ENCODE results near the gene TTR. TPM values are rescaled to one million over a fixed set of nuclear protein-coding genes. Genes with fewer than 3 reads are reported as not detected.

Gene TTR
- total RNA-seq, 3 donors from 2014 or later: not detected

- Histone ChIP-seq H3K4me1 (no peaks in the 10 kb centered on the region), H3K9me3 (peaks cover 0 to 7% of the 10 kb centered on the region in 2 donors), H3K27me3 (no peaks in the 10 kb centered on the region), H3K27ac (no peak overlapping the region), H3K36me3 (no peaks in the 10 kb centered on the region), H3K4me3 (no peak overlapping the region)
- no peak for TF ChIP-seq POLR2A (IDR thresholded peaks at IDR 0.05)
- no peak for TF ChIP-seq POLR2AphosphoS5 (IDR thresholded peaks at IDR 0.05)
- no peak for TF ChIP-seq CTCF (IDR thresholded peaks at IDR 0.05)
- no peak for DNase-seq (ENCODE audit: low spot score in 2 of 2)
- intact Hi-C loops (cut with DNase I; ENCODE audit: low total_unique reads): no loop called here
These were observed 45.8 kb downstream of the TTR start for GRCh38 chr18:31637445-31637844.

GRCh38 chr18:31643003-31643402 lies 51.3 kb downstream of the TTR start:
- H3K4me1 ChIP-seq: no peaks in the 10 kb centered on the region
- intact Hi-C loops (cut with DNase I; ENCODE audit: low total_unique reads): no loop called here
- no peaks in the 10 kb centered on the region for H3K9me3 ChIP-seq
- TF ChIP-seq CTCF (IDR thresholded peaks at IDR 0.05) (no peak), POLR2AphosphoS5 (IDR thresholded peaks at IDR 0.05) (no peak), POLR2A (IDR thresholded peaks at IDR 0.05) (no peak)
- no peak overlapping the region for H3K4me3 ChIP-seq
- H3K36me3 ChIP-seq: no peaks in the 10 kb centered on the region
- DNase-seq (ENCODE audit: low spot score in 2 of 2): no peak
- H3K27ac ChIP-seq: no peak overlapping the region
- no peaks in the 10 kb centered on the region for H3K27me3 ChIP-seq

GRCh38 chr18:31645411-31645810 lies 53.7 kb downstream of the TTR start:
- Histone ChIP-seq H3K36me3 (no peaks in the 10 kb centered on the region), H3K27ac (no peak overlapping the region), H3K4me3 (no peak overlapping the region), H3K9me3 (no peaks in the 10 kb centered on the region), H3K27me3 (no peaks in the 10 kb centered on the region), H3K4me1 (no peaks in the 10 kb centered on the region)
- DNase-seq (ENCODE audit: low spot score in 2 of 2): no peak
- intact Hi-C loops (cut with DNase I; ENCODE audit: low total_unique reads): no loop called here
- TF ChIP-seq POLR2A (IDR thresholded peaks at IDR 0.05): no peak

- Histone ChIP-seq H3K27ac (no peak overlapping the region), H3K9me3 (no peaks in the 10 kb centered on the region), H3K4me1 (no peaks in the 10 kb centered on the region), H3K36me3 (no peaks in the 10 kb centered on the region), H3K27me3 (no peaks in the 10 kb centered on the region), H3K4me3 (no peak overlapping the region)
- TF ChIP-seq POLR2A (IDR thresholded peaks at IDR 0.05) (no peak), CTCF (IDR thresholded peaks at IDR 0.05) (no peak), POLR2AphosphoS5 (IDR thresholded peaks at IDR 0.05) (no peak)
- DNase-seq (ENCODE audit: low spot score in 2 of 2): no peak
- intact Hi-C loops (cut with DNase I; ENCODE audit: low total_unique reads): no loop called here
These were observed 54.9 kb downstream of the TTR start for GRCh38 chr18:31646332-31647126.

- Histone ChIP-seq H3K4me3 (no peak overlapping the region), H3K36me3 (no peaks in the 10 kb centered on the region), H3K4me1 (no peaks in the 10 kb centered on the region), H3K27ac (no peak overlapping the region), H3K27me3 (no peaks in the 10 kb centered on the region), H3K9me3 (no peaks in the 10 kb centered on the region)
- no peak for DNase-seq (ENCODE audit: low spot score in 2 of 2)
- TF ChIP-seq POLR2AphosphoS5 (IDR thresholded peaks at IDR 0.05) (no peak), CTCF (IDR thresholded peaks at IDR 0.05) (no peak), POLR2A (IDR thresholded peaks at IDR 0.05) (no peak)
- intact Hi-C loops (cut with DNase I; ENCODE audit: low total_unique reads): no loop called here
These were observed 55.6 kb downstream of the TTR start for GRCh38 chr18:31647127-31647753.

Other genes with a start within 250 kb of the TTR start
- gene DSG4, start 215.1 kb upstream of the TTR start, total RNA-seq: not detected
- gene DSG3, start 144.1 kb upstream of the TTR start, total RNA-seq: 10 to 100 TPM in 2 of 3 donors, not detected in 1; 21.0 to 40.1 TPM
- gene DSG2, start 93.7 kb upstream of the TTR start, total RNA-seq: 100 to 1,000 TPM in 1 of 3 donors, 10 to 100 TPM in 2; 14.1 to 125 (median 61.3) TPM
- gene B4GALT6, start 92.7 kb downstream of the TTR start, total RNA-seq: 1 to 10 TPM; 2.9 to 3.8 (median 3.0) TPM
- under 1 TPM in 1 of 3 donors, not detected in 2; 0.59 TPM for gene SLC25A52, start 169.0 kb downstream of the TTR start, total RNA-seq